UCSD-AML1 (cell line): ENCODE data around the gene GARIN5B.

Experiments
- DNase-seq: peaks from one replicate; lab custom pipeline; 2025; ENCODE audit not compliant: unreplicated experiment; lab: John Stamatoyannopoulos, UW

Gene GARIN5B

DNA sequence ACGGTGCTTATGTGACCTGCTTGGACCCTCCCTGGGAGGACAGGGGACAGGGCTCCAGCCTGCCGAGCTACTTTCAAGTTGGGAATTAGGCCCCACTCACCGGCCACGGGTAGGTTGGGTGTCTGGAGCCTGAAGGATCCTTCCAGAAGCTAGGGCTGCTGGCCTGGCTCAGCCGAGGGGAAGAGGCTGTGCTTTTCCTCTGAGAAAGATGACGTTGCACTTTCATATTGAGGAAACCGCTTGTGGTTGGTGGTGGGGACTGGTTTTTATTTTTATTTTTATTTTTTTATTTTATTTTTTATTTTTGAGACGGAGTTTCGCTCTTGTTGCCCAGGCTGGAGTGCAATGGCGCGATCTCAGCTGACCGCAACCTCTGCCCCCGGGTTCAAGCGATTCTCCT lies 37.9 kb downstream of the GARIN5B start, which contains the start of gene TMEM150B:
Gene TMEM150B, minus strand, starts transcription at position 170 of the 400 bp plus-strand sequence. CDS start 4,305 bp downstream, outside the sequence.
- peak; percentile 55 for DNase-seq

DNA sequence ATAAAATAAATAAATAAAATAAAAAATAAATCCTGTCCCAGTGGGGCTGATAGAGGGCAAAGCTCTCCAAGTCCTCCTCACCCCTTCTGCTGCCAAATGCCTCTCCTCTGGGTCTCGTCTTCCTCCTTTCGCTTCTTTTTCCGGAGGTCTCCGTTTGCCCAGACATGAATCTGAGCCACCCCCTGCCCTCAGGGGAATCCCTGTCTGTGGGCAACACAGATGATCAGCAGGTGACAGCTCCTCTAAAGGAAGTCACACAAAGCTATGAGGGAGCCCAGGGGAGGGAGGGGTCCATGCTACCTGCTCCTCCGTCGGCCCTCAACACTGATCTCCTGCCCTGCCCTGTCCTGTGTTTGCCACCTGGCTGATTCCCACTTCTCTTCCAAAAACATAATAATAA lies 38.4 kb downstream of the GARIN5B start:
- no peak for DNase-seq

DNA sequence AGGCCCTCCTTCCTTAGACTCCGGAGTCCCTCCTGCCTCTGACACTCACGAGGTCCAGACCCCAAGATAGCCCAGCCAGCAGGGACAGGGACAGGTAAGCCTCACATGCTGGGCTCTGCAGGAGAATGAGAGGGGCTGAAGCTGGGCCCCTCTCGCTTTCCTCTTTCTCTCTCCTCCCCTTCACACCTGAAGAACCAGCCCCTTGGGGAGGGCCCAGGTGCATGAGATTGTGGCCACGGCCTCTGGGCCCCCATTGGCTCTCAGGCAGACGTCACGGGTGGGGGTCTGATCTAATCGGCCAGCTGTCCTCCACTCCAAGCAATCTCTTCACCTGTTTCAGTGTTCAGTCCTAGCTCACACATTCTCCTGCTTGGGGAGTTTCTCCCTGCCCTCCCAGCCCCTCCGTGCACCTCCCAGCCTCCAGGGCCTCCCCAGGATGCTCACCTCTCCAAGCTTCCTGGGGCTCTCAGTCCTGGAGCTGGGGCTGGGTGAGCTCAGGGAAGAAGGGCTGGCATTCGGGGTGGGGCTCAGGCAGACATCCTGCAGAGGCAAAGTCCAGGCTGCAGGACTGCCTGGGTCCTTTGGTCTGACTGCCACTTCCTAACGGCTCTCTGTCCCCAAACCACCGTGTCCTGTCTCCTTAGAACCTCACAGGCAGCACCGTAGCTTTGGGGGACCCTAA lies 40.7 kb downstream of the GARIN5B start:
- DNase-seq = no peak

DNA sequence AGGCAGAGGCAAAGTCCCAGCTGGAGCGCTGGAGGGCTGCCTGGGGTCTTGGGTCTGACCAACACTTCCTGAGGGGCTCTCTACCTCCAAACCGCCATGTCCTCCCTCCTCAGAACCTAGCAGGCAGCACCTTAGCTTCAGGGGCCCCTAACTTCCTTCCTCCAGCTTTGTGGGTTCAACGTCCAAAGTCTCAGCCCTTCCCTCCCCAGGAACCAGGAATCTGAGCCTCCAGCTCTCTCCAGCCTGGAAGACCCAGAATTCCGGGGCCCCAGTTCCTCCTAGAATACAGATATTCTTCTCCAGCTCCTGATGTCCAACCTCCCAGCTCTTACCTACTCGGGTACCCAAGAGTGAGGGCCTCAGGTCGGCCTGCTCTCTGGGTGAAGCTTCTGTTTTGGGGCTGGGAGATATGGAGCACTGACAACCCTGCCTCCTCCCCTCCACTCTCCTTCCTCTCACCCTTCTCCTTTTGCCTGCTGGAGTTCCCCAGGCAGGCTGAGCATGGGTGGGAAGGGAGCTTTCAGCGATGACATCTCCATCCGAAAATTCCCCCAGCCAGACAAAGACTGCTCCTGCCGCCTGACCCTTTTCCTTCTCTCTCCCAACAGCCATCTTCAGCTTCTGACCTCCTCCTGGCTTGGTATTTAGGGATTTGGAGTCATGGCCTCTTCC lies 41.5 kb downstream of the GARIN5B start:
- no peak for DNase-seq

DNA sequence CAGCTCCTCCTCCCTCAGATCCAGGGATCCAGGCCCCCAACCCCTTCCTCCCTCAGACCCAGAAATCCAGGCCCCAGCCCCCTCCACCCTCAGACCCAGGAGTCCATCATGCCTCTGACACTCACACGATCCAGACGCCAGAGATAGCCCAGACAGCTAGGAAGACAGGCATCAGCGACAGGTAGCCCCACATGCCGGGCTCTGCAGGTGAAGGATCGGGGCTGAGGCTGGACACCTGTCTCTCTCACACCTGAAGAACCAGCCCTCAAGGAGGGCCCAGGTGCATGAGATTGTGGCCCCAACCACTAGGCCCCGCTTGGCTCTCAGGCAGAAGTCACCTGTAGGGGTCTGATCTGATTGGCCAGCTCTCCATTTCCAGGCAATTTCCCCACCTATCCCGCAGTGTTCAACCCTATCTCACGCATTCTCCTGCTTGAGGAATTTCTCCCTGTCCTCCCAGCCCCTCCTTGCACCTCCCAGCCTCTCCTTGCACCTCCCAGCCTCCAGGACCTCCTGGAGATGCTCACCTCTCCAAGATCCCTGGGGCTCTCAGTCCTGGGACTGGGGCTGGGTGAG lies 42.1 kb downstream of the GARIN5B start:
- DNase-seq = no peak

DNA sequence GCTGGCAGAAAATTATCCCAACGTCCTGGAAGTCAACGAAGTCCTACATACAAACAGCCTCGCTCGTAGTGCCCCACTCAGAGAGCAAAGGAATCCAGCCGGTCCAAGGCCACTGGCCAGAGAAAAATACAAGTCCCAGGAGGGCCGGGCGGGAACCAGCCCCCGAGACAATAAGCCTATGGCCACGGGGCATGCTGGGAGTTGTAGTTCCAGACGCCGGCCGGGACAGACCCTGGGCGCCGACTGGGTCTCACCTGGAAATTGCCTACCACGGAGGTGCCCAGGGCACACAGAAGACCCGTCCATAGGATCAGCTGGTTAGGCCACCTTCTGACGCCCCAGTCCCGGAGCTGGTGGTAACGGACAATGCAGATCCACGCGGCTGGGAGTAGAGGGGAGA lies 43.3 kb downstream of the GARIN5B start:
- DNase-seq = no peak

DNA sequence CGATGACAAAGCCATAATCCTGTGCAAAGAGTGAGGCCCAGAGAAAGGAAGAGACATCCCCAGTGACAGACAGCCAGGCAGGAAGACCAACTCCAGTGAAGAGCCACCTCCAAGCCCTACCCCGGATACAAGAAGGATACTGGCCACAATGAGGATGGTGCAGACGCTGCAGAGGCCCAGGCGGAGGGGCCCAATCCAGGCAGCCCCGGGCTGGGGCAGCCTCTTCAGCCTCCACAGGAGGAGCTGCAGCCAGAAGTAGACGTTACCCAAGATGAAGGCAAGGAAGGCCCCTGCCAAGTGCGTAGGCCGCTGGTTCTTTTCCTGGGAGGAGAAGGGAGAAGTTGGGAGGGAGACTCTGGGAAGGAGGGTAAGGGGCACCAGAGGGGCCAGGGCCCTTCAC lies 46.4 kb downstream of the GARIN5B start:
- DNase-seq = no peak

DNA sequence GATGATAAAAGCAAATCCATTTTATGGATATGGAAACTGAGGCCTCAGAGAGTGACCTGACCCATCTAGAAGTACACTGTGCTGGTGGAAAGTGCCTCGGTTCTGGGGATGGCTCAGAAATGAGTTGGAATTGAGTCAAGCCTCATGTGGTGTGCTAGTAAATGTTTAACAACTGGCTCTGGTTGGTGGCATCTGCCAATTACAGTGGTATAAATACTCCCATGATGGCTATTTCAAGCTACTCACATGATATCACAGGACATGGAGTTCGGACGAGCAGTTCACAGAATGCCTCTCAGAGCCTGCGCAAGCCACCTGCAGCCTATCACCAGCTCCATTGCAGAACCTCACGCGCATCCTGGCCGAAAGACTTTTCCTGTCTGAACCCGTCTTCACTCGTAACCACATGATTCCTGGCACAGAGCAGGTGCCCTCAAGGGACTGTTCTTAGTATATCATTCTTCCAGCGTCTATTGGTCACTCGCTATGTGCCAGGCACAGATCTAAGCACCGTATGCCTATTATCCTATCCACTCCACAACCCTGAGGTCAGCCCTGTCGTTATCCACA lies 47.0 kb downstream of the GARIN5B start:
- no peak for DNase-seq

DNA sequence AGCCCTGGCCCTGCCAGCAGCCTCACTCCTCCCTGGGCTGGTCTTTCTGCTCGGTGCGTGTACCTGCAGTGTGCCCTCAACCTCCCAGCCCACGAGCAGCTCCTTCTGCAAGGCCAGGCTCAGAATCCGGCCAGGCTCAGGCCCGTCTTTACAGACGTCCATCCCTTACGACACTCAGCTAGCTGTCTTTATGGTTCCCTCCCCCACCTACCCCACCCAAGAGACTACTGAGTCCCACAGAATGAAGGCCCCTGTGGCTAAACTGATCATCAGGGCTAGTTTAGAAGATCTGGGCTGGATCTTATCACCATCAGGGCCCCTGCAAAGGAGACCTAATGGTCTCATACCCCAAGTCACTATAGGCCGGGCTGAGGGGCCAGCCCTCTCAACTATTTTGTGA lies 48.7 kb downstream of the GARIN5B start:
- DNase-seq = no peak

DNA sequence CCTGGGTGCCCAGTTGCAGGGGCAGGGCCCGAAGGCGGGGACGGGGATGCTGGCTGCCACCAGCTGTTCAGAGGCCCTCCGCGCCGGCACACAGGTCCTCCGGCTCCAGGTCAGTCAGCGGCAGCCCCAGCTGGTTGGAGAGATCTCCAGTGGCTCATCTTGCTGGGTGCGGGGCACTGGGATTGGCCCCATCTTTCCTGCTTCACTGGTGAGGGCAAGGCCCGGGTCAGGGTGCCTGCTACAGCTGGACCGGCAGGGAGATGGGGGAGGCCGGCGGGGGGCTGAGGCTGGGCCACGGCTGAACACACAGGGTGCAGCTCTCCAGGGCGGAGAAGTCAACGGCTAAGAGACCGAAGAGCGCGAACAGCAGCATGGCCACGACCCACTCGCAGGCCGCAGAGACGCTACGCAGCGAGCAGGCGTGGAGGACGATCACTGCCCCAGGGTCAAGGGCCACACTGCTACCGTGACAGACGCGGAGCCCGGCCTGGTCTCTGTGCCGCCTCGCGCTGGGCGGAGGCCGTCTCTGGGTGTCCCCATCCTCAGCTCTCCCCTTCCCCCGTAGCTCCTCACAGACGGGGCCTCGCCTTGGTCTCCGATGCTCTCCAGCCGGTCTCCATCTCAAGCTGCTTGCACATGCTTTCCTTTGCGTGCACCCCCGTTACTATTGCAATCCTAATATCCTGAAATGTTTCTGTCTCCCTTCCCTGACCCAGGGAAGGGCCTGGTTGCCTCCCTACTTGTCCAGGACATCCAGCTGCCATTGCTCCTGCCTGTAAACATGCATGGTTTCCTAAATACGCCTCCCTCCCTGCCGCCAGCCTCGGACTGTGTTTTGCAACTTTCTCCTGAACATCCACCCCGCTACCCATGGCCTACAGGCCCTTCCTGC lies 50.2 kb downstream of the GARIN5B start:
- no peak for DNase-seq

DNA sequence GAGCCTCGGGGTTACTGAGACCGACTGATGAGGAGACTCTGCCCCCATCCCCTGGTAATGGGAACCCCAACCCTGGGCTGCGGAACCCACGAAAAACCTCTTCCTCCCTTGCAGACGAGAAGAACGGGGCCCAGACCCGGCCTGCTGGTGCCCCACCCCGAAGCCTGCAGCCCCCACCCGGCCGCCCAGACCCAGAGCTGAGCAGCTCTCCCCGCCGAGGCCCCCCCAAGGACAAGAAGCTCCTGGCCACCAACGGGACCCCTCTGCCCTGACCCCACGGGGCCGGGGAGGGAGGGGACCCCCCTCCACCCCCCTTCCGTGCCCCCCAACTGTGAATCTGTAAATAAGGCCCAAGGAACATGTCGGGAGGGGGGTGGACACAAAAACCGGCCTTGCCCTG lies 51.3 kb downstream of the GARIN5B start:
- DNase-seq = no peak

DNA sequence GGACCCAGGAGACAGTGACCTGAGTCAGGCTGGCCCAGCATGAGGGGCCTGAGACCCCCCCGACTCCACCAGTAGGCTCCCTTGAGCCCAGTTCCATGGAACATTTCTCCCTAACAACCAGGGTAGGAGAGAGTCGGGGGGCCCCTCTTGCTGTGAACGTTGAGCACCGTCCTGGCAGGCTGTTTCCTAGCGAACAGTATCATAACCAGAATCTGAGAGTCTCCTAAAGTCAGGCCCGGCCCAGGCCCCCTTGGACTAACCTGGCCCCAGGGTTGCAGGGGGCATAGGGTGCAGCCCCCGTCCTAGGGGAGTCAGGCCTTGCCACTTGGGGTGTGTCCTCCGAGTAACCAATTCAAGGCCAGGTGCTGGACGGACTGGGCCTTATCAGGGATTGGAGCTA lies 51.7 kb downstream of the GARIN5B start:
- DNase-seq = no peak

DNA sequence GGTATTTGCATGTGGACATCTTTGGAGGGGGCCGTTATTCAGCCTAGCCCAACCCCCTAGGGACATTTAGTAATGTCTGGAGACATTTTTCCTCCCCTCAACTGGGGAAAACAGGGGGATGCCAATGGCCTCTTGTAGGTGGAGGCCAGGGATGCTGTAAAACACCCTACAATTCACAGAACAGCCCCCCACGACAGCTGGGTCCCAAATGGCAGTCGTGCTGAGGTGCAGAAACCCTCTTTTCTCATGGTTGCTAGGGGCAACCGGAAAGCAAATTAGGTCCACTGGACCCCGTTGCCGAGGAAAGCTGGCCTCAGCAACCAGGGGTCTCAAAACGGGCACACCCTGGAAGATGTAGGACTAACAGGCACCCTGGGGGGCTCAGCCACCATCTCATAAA lies 52.6 kb downstream of the GARIN5B start:
- no peak for DNase-seq

DNA sequence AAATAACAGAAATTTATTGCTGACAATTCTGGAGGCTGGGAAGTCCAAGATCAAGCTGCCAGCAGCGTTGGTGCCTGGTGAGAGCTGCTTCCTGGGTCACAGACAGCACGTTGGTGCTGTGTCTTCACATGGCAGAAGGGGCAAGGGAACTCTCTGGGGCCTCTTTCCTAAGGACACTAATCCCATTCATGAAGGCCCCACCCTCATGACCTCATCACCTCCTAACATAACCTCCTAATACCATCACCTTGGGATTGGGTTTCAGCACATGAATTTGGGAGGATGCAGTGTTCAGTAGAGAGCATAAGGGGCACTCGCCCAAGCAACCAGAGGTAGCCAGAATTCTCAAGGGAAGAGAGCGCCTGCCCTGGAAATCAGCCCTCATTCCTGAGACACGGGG lies 53.6 kb downstream of the GARIN5B start:
- DNase-seq = no peak

DNA sequence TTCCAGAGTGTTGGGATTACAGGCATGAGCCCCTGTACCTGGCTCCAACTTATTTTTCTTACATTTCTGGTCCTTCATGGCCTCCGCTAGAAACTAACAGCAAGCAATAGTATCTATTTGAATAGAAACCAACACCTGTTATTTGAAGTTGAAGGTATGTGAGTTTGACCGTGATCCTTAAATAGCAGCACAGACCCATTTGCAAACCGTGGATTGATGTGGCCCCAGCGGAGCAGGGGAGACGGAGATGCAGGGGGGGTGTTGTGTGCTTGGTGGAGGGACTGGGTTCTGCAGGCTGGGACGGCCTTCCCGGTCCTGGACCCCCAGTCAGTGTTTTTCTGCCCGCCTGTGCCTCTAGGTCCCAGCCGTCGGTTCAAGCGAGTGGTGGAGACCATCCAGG lies 54.8 kb downstream of the GARIN5B start:
- no peak for DNase-seq

DNA sequence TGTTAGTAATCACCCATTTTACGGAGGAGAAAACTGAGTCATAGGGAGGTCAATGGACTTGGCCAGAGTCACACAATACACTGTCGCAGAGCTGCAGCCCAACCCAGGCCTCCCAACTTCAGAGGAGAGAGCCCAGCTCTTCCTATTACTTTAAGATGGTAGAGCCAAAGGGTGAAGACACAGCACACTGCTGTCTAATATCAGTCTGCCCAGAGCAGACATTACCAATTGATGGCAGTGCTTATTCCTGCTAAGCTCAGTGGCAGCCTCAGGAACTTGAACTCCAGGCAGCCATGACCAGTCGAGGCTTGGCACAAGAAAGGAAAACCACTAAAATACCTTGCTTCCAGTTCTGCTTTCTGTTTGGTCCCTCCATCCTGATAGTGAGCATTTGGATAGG lies 56.3 kb downstream of the GARIN5B start:
- DNase-seq = no peak

DNA sequence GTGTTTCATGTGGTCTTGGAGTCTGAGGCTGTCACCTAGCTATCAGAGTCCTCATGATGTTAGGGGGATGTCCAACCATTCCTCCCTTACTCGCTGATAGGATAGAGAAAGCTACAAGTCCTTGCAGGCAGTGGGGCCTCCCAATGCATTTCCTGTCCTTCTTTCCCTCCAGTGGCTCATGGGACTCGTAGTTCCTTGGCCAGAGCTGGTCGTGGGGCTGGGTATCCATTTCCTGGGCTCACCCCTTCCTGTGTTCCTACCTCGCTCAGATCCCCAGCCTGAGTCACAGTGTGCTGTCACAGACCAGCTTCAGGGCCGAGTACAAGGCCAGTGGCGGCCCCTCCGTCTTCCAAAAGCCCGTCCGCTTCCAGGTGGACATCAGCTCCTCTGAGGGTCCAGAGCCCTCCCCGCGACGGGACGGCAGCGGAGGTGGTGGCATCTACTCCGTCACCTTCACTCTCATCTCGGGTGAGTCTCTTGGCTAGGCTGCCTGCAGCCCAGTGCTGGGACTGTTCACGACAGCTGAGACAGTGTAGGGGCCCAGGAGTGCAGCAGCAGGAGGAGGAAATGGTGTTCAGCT lies 57.0 kb downstream of the GARIN5B start:
- peak; percentile 49 for DNase-seq

DNA sequence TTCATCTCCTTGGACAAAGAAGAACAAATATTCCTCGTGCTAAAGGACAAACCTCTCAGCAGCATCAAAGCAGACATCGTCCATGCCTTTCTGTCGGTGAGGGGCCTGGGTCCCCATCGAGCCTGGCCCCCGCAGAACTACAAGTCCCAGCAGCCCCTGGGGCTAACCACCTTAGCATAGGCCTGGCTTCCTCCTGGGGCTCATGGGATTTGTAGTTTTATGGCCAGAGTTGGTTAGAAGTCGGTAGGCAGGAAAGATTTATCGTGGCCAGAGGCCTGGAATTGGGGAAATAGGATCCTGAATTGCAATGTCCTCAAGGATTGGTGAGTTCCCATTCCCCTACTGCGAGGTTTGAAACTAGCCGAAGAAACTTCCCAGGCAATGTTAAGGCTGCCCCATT lies 57.6 kb downstream of the GARIN5B start:
- DNase-seq = peak; percentile 52

DNA sequence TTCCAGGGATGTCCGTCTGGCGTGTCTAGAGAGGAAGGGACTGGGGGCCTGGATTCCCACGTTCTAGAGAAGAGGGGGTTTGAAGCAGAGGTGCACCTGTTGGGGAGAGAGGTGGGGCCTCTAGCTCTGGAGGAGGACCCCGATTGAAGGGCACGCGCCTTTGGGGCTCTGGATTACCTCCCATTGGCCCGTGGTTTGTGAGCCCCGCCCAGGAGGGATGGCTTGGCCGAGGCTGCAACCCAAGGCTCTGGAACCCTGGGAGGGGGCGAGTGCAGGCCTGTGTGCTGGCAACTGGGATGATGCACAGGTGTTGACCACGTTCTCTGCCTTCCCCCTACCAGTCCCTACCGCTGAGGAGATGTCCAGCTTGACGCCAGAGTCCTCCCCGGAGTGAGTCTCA lies 58.1 kb downstream of the GARIN5B start:
- no peak for DNase-seq
